ENCODE measurements around the gene SNRPE.
"Not testable (repeated sequence)": the region's sequence is repeated elsewhere in the genome, so short reads cannot be mapped to it uniquely, and the experiment has no call there.

The SNRPE gene

DNA sequence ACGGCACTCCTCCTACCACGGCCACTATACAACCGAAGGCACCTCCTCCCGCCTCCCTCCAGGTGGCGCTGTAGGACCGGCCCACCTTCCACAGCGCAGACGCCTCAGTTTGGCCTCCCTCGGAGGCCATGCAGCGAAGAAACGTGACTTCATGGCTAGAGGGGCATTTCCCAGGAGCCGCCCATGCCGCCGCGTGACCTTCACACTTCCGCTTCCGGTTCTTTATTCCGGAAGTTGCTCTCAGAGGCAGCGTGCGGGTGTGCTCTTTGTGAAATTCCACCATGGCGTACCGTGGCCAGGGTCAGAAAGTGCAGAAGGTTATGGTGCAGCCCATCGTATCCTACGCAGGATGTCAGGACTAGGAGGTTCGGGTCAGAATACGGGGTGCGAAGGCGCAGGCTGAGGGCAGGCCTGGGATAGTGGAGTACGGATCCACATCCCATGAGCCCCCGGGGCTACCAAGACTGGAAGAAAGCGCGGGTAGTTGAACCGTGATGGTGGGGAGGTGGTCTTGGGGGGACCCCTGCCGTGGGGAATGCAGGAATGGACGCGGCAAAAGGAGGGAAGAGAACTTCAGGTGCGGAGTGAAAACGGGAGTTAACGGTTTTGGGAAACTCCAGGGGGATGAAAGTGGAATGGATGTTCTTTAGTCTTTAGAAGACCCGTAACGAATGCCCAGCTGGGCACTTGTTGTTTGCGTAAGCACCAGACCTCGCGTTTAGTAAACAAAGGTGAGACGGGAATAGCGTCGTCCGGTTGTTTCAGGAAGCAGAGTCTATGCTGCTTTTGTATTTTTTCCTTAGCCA, at the start of gene SNRPE:
Gene SNRPE, plus strand, starts transcription at position 221 of the 806 bp plus-strand sequence. Its CDS starts 61 bp downstream, at position 282.
- DNase-seq: peak; percentile 96

DNA sequence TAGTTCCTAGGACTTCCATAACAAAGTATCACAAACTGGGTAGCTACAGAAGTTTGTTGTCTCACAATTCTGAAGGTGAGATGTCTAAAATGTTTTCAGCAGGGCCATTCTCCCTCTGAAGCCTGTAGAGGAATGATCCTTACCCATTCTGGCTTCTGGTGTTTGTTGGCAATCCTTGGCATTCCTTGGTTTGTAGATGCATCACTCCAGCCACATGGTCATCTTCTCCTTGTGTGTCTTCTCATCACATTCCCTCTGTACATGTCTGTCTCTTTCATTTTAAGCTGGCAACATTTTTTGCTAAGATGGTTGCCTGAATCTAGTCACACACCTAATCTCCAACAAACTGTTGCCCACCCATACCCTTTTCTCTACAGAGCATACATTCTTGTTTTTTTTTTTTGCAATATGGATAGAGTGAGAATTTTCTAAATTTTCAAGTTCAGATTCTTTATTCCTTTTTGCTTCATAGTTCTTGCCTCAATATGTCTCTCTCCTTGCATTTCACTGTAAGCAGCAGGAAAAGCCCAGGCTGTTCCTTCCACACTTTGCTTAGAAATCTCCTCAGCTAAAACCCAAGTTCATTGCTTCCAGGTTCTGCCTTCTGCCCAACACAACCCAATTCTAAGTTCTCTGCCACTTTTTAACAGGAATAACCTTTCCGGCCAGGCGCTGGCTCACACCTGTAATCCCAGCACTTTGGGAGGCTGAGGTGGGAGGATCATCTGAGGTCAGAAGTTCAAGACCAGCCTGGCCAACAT, 47.6 kb upstream of the SNRPE start:
- no peak for DNase-seq

DNA sequence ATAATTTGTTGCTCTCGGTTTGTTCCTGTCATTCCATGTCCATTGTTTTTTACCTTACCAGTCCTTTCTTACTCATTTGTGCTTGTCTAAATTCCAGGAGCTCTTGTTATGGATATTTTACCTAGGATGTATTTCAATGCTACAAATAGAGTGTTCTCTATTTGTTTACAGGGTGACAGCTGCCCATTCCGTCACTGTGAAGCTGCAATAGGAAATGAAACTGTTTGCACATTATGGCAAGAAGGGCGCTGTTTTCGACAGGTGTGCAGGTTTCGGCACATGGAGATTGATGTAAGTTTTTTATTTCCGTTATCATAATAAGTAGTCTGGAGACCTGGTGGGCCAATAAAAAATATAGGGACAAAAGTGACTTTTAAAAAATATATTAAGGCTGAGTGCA, 43.0 kb upstream of the SNRPE start:
- DNase-seq: no peak

DNA sequence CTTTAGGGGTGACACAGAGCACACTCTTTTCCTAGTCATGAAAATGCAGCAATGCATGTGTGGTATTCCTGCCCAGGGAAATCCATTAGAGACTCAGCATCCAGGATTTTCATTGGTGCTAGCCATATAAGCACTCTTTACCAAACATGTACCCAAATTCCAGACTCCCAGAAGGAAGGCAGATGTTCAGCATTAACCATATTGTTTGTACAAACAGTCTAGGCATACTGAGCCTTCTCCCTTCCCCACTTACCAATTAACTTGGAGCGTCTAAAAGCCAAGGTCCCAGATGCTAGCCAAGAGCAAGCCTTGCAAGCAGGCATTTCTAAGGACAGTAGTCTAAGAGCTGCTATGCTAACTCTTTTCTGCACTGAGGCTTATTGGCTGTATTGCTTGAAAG, 38.1 kb upstream of the SNRPE start:
- DNase-seq: no peak

DNA sequence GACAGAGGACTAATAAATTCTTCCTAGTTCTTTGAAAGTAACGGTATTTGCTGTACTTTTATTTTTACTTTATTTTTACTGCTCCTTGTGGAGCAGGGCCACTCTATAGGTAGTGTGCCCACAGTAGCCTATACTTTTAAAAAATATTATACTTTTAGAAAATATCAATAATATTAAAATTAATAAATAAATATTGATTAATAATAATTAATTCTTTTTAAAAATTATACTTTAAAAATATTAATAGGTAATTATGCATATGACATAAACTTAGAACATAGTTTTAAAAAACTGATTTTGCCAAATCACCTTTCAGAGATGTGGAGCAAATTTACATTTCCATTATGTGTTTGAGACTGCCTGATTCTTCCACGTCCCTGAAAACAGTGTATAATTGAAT, 35.2 kb upstream of the SNRPE start:
- DNase-seq: no peak

DNA sequence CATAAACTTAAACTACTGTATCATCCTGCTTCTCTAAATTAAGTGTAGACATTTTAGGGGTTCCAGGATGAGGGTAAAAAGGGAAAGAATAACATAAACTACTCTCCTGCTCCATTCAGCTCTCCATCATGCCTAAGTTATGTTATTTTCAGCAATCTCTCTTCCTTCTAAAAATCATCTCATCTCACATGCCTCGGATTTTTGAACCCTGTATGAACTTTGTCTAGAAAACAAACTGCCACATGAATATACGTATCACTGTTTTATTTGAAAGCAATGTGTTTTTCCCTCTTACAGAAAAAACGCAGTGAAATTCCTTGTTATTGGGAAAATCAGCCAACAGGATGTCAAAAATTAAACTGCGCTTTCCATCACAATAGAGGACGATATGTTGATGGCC, 33.4 kb upstream of the SNRPE start:
- no peak for DNase-seq

- DNase-seq: no peak
Observed at GRCh38 chr1:203828503-203828902, 32.9 kb upstream of the SNRPE start.

GRCh38 chr1:203829247-203829646, 32.2 kb upstream of the SNRPE start:
- DNase-seq: not testable (repeated sequence)

DNA sequence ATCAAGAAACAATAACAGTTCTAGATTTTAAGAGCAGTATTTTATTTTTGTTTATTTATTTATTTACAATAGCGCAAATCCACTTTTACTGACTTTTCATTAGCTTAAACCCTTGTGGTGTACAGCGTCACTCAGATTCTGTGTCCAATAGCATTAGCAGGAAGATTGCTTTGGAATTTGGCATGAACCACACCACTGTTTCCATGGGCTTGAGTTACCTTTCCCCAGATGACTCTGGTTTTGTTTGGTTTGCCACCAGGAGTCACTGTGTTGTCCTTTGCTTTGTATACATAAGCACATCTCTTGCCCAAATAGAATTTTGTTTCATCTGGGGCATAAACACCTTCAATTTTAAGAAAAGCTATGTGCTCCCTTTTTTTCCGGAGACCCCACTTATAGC, 25.9 kb upstream of the SNRPE start:
- DNase-seq: no peak

GRCh38 chr1:203839081-203839480, 22.3 kb upstream of the SNRPE start:
- no peak for DNase-seq

DNA sequence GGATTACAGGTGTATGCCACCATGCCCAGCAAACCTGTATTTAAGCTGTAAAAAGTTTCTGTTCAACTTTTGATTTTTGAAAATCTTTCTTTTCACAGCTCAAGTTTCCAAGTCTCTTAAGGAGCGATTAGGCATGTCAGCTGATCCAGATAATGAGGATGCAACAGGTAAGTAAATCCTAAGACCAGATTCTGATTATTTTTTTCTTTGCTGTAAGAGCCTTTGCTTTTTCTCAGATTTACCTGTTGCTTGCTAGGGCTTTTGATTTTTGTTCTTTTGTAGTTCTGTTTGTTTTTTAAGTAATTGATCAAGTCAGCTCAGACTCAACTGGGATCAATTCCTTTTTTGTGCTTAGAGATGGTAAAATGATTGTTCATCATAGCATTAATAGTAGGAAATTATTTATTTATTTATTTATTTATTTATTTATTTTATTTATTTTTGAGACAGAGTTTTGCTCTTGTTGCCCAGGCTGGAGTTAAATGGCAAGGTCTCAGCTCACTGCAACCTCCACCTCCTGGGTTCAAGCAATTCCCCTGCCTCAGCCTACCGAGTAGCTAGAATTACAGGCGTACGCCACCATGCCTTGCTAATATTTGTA, 21.1 kb upstream of the SNRPE start:
- no peak for DNase-seq

DNA sequence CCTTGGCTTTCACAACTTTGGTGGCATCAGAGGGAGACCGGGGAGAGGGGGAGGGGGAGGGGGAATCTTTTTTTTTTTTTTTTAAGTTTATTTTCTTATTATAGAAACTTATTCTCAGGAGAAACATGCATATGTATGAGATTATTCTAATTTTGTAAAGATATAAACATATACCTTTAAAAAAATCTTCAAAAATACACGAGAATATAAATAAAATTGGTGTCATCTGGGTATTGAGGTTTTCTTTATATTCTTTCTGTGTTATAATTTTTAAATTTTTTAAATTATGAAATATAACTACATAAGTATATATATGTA, 18.9 kb upstream of the SNRPE start:
- no peak for DNase-seq

DNA sequence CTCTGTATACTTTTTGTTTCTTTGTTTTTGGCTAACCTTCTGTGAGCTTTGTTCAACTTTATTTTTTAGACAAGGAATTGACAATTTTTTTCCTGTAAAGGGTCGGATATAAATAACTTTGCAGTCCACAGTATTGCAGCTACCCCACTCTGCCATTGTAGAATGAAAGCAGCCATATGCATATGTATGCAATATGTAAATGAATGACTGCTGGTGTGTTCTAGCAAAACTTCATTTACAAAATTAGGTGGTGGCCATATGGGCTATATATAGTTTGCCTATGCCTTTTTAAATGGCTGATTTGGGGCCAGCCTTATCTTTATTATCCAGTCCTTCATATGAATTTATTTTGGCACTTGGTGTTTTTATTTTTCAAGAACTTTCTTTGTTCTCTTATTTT, 18.0 kb upstream of the SNRPE start:
- no peak for DNase-seq

- DNase-seq: not testable (repeated sequence)
Observed at GRCh38 chr1:203853112-203853511, 8.3 kb upstream of the SNRPE start.

DNA sequence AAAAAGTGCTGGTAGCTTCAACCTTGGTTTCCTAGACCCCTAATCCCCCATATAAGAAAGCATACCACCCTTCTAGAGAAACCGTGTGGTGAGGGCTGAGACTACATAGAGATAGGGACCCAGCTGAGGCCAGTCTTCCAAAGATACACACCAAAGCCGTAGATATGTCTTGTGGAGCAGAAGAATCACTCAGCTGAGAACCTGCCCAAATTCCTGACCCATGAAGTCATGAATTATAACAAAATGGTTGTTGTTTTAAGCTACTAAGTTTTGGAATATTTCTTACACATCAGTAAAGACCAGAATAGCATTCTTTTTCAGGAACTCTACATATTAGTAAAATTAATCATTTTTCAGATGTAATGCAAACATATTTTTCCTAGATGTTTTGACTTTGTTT, 3.3 kb upstream of the SNRPE start:
- no peak for DNase-seq

DNA sequence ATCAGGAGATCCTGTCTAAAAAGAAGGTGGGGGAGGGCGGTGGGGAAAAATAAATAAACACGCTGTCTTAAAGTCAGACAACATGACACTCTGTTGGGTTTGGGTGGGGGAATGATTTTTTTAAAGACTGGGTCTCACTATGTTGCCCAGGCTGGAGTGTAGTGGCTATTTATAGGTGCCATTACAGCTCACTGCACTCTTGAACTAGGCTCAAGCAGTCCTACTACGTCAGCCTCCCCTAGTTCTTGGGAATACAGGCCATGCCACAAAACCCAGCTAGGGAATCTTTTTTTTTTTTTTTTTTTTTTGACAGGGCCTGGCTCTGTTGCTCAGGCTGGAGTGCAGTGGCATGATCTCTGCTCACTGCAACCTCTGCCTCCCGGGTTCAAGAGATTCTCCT, 2.4 kb upstream of the SNRPE start:
- no peak for DNase-seq

DNA sequence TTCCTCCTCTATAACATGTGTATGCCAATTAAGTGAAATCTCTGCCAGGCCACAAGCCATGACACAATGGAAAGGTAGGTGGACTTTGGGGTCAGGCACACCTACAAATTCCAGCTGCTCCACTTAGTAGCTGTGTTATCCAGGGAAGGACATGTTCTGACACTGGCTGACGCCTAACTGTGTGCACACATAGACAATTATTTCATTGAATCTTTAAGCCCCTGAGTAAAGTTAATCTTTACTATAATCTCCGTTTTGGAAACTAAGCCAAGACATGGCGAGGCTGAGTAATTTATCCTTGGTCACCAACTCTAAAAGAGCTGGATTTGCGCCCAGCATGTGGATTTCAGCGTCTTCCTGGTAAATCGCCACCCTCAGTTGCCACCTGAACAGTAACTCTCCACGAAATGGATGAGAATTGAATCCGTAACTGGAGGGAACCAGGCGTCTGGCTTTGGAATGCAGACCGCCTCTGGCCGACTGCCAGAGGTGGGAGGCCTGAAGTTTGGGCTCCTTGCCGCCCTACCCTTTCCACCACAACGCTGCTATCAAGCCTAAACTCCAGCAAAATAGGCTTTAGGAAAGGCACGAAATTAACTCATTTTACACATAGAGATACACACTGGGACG, 888 bp upstream of the SNRPE start:
- DNase-seq: no peak

DNA sequence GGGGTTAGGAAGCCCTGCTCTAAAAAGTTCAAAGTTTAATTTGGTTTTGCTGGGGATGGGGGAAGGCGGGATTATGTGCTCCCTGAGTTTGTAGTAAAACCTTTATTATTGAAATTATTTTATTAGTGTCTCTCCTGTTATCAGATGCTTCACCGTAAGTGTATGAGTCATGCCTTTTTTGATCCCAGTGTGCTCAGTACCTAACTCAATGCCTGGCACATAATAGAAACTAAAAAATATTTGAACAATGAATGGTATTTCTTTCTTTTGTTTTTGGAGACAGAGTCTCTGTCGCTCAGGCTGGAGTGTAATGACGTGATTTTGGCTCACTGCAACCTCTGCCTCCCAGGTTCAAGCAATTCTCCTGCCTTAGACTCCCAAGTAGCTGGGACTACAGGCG, 6.4 kb downstream of the SNRPE start:
- DNase-seq: no peak

- no peak for DNase-seq
Observed at GRCh38 chr1:203870245-203870644, 8.8 kb downstream of the SNRPE start.

DNA sequence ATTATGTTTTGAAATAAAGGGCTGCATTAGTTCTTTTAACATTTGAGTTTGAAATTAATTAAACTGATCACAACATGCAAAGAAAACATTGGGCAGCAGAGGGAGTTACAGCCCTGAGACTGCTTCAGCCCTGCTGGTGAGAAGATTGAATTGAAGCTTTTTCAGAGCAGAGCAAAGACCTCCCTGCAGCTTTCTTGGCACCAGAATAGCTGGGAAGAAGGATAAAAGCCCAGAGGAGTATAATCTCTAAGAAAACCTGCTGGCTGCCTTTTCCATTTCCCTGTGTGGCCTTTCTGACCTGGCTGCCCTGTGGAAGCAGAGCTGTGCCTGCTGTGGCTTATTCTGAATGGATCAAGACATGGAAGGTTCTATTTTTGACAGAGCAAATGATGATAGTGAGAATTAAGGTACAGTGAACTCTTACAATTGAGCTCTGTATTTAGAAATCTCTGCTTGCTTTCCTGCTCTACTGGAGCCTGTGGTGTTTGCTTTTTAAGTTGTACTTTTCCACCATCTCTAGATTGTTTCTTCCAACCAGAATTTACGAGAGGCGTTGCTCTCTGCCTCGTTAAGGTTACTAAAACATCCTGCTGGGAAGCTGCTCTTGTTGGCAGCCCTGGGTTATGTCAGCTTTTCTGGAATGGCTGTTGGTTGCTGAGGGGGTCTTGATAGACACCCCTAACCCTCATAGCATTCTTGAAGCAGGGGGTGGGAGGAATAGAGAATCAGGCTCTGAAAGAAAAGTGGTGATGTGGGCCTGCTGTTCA, 9.9 kb downstream of the SNRPE start:
- DNase-seq: no peak

GRCh38 chr1:203873094-203873493, 11.7 kb downstream of the SNRPE start:
- no peak for DNase-seq

- no peak for DNase-seq
Observed at GRCh38 chr1:203878422-203878821, 17.0 kb downstream of the SNRPE start.

- no peak for DNase-seq
Observed at GRCh38 chr1:203880606-203881005, 19.2 kb downstream of the SNRPE start.
